Hematopoietic multipotent progenitor cell treated with erythropoietin and hydrocortisone succinate and interleukin-3 and kit ligand, for 8 days (in vitro differentiated cells): ENCODE data around the gene INHA.

Source experiments
- DNase-seq: peaks from one replicate; pipeline ENCODE4 v3.0.0-alpha.2; 2015

Gene INHA

GRCh38 chr2:219613461-219614070 lies 41.5 kb downstream of the INHA start:
- no peak for DNase-seq

DNA sequence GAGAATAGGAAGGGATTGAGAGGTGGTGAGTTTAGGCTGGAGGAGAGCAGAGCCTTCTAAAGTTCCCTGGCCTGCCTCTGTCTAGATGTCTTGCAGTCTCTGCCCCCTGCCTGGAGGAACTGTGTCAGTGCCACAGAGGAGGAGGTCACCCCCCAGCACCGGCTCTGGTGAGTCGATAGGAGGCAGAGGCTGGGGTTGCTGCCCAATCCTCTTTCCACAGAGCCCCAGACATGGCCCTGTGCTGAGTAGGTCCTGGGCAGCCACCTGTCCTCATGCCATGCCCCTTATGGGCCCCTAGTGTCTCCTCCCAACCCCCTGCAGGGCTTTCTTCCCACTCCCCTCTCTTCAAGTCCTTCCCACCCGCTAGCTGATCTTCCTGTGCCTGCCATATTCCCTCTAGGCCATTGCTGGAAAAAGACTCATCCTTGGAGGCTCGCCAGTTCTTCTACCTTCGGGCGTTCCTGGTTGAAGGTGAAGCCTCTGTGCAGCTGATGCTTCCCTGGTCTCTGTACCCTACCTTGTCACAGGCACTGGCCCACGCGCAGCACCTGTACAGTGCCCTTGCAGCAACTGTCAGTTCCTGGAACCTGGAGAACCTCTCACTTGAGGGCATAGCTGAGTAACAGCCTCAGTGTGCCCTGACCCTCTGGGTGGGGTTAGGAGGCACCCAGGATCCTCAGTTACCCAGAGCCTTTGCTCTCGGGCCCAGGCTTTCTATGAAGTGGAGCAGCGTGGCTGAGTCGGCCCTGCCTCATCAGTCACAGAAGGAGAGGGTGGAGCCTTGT lies 42.2 kb downstream of the INHA start:
- DNase-seq: no peak

GRCh38 chr2:219615036-219615435 lies 42.9 kb downstream of the INHA start:
- no peak for DNase-seq

DNA sequence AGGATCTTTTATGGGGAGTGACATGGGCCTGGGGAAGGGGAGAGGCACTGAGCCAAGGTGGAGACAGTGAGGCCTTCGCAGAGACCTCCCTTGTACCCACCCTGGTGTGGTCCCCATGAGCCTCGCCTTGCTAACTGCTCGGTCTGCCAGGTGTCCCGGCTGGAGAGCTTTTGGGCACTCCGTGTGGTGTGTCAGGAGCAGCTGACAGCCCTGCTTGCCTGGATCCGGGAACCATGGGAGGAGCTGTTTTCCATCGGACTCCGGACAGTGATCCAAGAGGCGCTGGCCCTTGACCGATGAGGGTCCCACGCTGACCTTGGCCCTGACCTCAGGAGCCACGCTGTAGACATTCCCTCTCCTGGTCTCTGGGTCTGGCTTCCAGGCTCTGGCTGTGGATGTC lies 43.8 kb downstream of the INHA start:
- no peak for DNase-seq

GRCh38 chr2:219616550-219616949 lies 44.4 kb downstream of the INHA start:
- no peak for DNase-seq

DNA sequence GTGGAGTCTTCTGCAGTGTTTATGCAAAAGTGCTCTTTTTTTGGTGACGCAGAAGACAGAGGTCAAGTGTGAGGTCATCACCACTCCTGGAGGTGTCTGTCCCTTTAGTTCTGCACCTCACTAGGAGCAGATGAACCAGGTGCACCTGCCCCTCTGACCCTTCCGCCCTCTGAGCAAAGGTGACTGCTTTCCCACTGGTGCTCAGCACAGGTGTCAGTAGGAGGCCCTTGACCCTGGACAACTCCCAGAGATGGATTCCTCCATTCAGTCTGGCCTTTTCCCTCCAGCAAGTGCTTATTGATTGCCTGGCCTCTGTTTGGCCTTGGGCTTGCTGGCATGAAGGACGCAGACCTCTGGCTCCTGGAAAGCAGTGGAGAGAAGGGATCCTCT lies 46.6 kb downstream of the INHA start:
- DNase-seq: no peak

- DNase-seq: no peak
Observed at GRCh38 chr2:219619235-219619634, 47.1 kb downstream of the INHA start.

- no peak for DNase-seq
Observed at GRCh38 chr2:219620546-219620945, 48.4 kb downstream of the INHA start.

DNA sequence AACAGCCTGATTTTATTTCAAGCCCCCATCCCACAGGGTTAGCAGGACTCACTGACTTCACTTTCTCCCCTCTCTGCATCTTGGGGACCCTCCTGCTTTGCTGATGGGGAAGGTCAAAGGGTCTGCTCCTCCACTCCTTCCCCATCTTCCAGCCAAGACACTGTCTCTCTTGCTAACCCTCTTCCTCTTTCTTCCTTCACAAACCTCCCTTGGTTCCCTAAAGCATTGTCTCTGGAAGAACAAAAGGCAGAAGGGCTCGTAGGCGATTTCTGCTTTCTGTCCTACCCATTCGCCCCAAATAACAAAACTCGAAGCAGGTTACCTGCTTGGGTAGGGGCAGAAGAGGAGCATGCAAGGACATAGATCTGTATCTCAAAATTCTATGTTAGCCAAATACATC lies 49.8 kb downstream of the INHA start:
- no peak for DNase-seq

DNA sequence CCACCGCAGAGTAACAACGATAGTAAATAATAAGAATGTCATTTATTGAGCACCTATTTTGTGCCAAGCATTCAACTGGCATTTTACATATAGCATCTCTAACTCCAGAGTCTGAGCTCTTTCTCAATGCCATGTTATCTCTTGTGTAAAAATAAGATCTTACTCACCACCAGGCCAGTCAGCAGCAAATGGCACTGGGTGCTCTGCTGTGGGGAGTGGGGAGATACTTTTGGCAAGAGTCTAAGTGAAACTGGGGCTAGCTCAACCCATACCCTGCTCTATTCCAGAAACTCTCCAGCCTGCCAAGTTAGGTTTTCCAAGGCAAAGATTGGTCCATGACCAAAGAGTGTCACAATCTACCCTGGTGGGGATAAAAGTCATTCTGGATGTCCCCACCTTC lies 50.4 kb downstream of the INHA start:
- no peak for DNase-seq

DNA sequence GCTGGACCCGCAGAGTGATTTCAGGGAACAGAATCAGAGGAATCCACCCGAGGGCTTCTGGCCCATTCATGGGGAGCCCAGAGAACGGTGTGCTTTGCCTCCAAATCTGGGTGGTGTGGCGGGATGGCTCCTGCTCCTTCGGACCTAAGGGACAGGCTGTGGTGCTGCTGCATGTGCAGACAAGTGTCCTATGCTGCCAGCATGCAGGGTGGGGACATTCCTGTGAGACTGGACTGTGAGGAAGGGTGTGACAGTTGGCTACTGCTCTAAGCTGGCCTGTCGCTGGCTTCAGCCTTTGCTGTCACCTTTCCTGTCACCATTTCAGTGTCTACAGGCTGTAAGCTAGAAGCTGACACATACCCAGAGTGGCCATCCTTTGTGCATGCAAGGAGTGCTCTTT lies 52.5 kb downstream of the INHA start:
- no peak for DNase-seq

DNA sequence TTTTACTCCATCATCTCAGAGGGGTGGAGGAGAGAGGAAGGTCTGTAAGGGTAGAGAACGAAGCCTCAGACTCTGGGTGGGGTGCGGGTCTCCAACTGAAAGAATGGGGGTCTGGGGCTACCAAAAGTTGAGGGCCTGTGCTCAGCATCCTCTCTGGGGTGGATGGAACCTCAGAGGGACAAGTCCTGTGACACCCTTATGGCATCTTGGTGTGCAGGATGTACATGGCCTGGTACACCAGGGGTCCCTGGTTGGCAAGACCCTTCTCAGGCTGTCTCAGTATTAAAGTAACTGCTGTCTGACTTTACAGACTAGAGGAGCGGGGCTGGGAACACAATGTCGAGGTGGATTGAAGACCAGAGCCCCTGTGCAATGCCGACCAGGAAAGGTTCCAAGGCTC lies 53.1 kb downstream of the INHA start:
- no peak for DNase-seq
